Stimulated activated CD8-positive, alpha-beta memory T cell treated with anti-CD3 and anti-CD28 coated beads, Interleukin-4, amount 100 ng/mL, for 48 hours (primary cell): ENCODE measurements around the gene PRR27.
"Not testable (repeated sequence)": the region's sequence is repeated elsewhere in the genome, so short reads cannot be mapped to it uniquely, and the experiment has no call there.

ENCODE experiments used
- DNase-seq: peaks from one replicate; pipeline ENCODE4 v3.0.0-alpha.2; 2020

PRR27 gene

DNA sequence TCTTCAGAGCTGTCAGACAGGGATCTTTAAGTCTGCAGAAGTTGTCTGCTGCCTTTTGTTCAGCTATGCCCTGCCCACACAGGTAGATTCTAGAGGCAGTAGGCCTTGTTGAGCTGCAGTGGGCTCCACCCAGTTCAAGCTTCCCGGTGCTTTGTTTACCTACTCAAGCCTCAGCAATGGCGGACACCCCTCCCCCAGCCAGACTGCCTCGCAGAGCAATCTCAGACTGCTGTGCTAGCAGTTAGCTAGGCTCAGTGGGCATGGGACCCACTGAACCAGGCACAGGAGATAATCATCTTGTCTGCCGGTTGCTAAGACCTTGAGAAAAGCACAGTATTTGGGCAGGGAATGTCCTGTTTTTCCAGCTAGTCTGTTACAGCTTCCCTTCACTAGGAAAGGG lies 58.7 kb downstream of the PRR27 start:
- DNase-seq: not testable (repeated sequence)
